Measurements from ENCODE around the gene CNOT4.

Gene CNOT4

DNA sequence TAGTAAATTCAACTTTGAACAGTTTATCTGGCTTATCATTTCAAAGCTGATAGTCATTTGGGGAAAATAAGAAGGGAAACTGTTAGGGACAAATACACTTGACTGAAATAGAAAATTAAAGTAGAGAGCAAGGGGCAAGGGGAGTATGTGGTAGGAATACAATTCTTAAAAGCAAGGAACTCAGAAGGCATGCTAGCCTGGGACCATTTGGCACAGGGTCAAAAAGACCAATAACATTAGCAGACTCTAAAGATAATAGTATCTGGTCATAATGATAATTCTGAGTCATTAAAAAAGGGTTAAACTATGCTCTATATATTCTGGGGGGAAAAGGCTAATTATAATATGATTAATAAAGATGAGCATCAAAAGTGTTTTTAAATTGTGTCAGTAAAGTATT lies 112.2 kb downstream of the CNOT4 start:
- DNase-seq (ENCODE audit: low read depth in 2 of 2) = no peak

DNA sequence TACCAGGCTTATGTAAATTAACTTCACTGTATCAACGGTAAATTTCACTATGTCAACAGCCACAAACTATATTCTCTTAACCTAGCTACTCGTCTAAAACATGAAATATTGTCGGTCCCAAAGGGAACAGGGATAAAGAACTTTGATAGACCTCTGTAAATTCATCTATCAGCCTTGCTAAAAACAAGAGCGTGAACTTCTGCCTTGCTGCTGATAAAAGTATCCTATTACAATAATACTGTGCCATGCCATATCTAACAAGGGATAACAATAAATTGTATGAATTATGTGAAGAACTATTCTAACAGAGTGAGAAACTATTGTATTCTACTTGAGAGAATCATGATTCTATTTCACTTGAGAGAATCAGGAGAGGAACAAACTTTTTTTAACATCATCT lies 117.2 kb downstream of the CNOT4 start:
- DNase-seq (ENCODE audit: low read depth in 2 of 2) = no peak

DNA sequence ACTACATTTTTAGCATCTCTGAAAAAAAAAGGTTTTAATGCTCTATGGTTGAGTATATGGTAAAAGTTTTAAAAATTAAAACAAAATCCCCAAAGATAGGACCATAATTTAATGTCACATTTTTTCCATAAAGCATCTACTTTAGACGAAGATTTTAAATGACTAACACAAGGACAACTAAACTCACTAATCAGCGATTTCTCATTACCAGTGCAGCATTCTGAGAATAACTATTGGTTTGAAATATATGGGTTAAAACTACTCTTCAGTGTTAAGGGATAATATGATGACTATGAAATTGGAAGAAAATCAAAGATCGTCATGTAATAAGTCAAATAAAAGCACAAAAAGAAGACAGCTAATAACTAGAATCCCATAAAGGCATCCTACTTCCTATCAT lies 118.4 kb downstream of the CNOT4 start:
- DNase-seq (ENCODE audit: low read depth in 2 of 2) = no peak

DNA sequence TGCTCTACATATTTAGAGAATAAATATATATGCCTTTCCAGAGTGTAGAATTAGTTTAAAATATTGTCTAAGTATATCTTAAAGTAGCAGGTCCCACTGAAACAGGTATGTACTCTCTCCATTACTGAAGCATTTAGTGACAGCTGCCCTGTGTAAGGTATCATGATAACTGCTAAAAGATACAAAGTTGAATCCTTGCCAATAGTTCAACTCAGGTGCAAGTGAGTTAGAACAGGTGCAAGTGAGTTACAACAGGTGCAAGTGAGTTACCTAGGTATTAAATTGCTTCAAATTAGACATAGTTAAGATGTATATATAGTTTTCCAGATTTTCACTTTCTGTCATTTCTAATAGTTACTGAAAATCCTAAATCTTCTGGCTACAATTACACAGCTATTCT lies 119.1 kb downstream of the CNOT4 start:
- DNase-seq (ENCODE audit: low read depth in 2 of 2) = no peak

DNA sequence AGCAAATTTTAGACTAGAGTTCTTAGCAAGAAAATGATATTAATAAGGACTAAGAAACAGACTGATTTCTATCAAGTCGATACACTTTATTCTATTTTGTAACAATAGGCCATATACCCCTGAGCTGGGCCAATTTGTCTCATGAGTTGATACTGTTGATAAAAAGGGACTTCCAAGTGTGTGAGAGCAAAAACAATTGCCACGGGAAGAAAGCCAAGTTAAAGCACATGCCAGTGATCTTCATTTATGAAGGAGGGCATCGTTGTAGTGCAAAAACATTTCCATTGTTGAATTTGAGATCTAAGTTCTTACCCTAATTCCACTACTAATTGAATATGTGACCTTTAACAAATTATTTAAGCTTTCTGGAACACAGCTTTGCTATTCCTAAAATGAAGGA lies 119.9 kb downstream of the CNOT4 start:
- DNase-seq (ENCODE audit: low read depth in 2 of 2) = no peak

DNA sequence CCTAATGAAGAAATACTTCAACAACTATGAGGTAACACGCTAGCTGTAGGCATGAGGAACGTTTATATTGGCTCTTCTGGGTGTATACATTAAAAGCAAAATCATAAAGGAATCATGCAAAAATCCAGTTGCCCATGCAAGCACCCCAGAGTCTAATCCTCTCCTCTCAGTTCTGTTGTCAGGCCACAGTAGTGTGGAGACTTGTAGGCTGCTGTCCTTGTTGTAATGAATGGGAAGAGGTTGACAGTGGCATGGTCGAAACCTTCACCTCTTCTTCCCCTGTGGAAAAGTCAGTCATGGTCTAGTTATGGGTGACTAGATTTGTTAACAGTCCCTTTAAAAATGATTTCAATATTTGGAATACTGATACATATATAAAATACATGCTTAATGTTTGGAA lies 121.3 kb downstream of the CNOT4 start:
- no peak for DNase-seq (ENCODE audit: low read depth in 2 of 2)

DNA sequence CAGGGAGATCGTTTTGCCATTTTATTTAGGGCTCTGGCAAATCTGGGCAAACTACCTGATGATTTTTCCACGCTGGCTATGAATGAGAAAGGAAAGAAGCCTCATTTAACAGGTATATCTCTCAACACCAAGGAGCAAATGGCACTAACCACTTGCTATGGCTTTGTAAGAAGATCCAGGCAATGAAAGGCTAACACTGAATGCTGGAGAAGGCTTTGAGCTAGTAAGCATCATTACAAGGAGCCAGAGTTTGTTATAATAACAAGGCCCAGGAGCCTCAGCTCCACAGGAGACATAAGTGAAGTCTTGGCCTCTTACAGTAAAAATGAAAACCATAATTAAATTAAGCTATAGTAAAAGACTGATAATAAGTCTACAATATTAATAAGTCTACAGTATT lies 123.1 kb downstream of the CNOT4 start:
- DNase-seq (ENCODE audit: low read depth in 2 of 2) = no peak

DNA sequence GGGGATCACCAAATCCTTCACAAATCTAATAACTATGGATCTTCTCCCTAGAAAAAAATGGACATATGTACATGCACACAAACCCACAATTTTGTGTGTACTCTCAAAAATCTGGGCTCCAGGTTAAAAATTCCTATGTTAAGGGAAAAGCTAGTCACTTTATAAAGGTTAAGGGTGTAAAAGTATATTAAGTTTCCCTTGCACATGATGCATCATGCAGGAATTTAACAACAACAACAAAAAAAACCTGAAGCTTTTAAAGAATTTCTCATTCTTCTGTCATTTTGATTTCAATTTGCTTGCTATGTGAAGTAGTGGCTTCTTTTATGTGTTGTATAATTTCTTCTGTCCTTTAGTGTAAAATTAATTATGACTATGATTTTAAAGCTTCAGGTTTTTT lies 123.7 kb downstream of the CNOT4 start:
- DNase-seq (ENCODE audit: low read depth in 2 of 2) = no peak

DNA sequence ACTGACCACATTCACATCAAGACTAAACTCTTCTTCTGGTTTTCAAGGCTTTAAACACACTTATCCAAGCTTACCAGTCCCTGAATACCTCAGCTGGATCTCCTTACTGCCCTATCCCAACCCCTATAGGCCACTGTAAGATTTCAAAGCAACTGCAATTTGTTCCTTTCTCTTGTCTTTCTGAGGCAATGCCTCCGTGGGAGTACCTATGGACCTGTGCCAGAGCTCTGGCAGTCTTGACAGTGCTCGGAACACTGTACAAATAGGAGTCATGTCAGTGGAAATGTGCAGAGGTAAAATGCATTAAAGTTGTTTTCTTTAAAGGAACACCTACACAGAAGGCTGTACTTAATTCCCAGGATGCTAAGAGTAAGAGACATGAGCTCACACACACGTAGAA lies 124.7 kb downstream of the CNOT4 start:
- DNase-seq (ENCODE audit: low read depth in 2 of 2) = no peak

DNA sequence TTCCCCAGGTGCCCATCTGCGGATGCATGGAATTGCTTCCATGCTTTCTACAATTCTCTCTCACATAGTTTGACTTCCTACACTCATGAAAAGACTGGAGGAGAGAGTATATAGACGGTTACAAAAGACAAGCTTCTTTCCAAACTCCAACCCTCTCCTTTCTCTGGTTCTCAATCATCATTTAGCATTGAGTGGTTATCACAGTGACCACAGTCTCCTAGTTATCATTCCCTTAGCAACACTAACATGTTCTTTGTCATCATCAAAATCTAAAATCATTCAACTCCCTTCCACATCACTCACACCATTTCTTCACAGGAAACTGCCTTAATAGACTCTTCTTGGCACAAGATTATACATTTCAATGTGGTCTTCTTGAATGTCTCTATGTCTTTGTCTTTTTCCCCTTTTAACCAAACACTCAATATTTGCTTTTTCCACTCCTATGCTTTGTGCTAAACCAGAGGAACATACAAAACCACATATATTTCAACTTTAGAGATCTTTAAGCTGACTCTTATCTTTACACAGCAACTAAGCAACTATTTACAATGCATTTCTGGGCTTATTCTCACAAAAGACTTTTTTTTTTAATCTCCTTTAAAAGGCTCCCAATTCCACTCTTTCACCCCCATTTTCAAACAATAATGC lies 126.3 kb downstream of the CNOT4 start:
- no peak for DNase-seq (ENCODE audit: low read depth in 2 of 2)

DNA sequence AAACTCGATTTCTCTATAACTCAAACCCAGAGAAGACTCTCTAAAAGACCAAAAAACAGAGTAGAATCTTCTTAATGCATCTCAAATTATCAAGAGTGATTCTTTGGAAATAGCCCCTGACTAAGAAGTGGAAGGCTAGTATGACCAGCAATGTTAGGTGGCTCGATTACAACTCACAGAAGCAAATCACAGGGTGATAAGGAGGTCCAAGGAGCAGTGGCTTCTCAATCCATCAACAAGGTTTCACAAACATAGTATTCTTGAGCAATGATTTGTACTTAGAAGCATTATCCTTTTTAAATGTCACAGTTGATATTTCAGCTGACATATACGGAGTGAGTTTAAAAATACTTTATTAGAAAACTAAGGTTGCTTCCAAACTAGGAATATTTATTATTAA lies 127.7 kb downstream of the CNOT4 start:
- DNase-seq (ENCODE audit: low read depth in 2 of 2) = no peak

DNA sequence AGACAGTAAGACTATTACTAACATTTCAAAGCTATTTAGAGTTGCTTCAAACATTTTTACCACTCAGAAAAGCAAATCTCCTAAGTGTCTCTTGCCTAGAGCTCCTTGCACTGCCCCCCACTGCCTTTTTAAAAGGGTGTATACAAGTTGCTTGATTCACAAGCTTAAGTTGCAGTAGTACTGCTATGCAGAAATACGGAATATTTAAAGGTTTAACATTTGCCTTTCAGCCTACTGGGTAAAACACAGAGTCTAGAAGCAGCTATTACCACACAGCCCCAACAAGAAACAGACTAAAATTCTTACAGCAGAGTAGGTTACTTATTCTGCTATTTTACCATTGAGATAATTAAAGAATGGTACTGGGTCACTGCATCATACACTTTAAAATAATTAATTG lies 128.5 kb downstream of the CNOT4 start:
- no peak for DNase-seq (ENCODE audit: low read depth in 2 of 2)

DNA sequence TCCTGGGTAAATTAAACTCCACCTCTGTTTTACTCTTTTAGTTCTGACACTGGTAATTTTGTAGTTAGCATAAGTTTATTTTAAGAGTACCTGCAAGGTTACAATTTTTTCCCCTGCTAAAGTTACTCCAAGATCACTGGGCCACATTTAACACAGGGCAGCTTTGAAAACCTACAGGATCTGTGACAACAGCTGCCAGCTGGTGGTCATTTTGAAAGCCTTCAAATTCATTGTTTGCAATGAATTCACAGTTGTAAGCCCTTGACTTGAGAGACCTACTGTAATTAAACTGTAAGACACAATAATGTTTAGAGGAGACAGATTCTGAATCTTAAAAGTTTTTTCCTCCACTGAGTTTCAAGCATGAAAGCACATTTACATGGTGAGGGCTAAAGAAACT lies 129.6 kb downstream of the CNOT4 start:
- no peak for DNase-seq (ENCODE audit: low read depth in 2 of 2)

DNA sequence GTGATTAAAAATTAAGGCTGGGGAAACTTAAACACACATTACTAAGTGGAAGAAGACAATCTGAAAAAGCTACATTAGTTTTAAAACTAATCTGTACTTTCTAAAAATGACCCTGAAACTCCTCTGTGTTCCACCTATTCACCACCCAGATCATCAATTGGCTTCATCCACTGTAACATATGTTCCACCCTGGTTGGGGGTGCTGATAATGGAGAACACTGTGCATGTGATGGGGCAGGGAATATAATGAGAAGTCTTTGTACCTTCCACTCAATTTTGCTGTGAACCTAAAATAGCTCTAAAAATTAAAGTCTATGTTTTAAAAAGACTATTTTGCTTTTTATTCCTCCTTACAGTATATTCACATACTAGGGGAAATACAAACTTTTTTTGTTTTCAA lies 132.7 kb downstream of the CNOT4 start:
- no peak for DNase-seq (ENCODE audit: low read depth in 2 of 2)

DNA sequence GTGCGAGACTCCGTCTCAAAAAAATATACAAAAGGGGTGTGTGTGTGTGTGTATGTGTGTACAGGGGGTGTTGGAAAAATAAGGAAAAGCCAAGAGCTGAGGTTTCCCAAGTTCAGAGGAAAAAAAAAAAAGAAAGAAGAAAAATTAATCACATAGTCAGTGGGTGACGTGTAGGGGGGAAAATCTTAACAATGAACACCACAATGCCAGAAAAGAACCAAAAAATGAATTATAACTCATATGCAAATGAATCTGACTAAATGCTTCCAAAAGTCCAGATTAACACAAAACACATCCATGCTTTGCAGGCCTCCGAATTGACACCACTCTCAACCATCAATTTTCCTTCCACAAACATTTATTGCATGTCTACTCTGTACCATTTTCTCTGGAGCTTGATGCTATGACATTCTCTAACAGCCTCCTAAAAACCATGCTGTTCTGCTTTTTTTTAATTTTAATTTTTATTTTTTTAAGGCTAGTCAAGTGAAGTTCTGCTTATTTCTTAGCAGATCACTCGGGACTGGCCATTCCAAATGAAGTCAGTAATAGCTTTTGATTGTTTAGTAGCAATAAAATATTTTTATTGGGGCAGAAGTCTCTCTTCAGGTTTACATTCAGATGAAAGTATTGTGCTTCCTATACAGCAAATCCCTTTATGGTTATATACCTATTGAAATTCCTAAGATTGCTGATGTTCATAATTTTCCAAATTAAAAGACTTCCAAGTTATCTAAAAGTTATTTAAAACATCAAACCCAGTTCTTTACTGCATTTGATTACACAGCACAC lies 133.8 kb downstream of the CNOT4 start:
- DNase-seq (ENCODE audit: low read depth in 2 of 2) = no peak

DNA sequence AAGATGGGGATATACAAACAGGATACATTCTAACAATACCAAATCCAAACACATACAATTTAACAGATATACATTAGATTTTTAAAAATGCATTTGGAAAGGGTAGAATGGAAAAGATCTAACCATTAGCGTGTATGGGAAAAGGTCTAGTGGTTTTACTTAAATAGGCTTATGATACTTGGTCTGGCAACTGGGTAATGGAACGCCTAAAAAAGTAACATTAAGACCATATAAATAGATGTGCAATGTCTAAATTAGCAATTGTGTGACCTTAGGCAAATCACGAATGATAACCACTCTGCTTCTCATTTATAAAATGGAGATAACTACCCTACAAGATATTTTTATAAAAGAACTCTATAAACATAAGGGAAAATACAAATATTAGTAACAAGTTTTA lies 135.2 kb downstream of the CNOT4 start:
- no peak for DNase-seq (ENCODE audit: low read depth in 2 of 2)

DNA sequence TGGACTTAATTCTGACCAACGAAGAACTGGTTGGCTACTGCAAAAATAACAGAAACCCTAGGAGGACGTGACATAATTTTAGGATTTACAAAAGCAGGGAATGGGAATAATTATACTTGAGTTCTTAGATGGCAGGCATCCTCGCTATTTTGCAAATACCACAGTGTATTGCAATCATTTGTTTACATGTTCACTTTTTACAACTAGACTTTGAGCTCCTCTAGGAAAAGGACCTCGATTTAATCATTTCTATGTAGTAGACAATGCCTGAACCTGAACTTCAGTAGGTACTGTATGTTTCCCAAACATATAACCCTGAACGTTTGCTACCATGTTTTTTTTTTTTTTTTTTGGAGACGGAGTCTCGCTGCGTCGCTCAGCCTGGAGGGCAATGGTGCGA lies 137.7 kb downstream of the CNOT4 start:
- no peak for DNase-seq (ENCODE audit: low read depth in 2 of 2)

DNA sequence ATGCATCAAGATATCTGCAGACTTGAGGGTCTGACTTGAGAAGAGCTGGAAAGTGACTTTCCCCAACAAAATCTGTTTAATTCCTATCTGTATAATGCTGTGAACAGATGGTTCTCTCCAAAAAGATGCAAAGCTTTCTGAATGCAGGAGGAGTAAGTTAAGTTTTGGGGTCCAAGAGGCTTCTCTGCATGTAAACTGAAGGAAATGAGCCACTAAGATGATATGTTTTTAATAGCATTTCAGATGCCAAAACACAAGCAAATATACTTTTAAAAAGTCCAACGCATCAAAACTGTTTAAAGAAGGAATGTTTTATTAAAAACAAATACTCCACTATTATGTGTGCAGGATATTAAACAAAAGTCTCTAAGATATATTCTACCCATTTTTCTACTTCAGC lies 139.2 kb downstream of the CNOT4 start:
- DNase-seq (ENCODE audit: low read depth in 2 of 2) = no peak

DNA sequence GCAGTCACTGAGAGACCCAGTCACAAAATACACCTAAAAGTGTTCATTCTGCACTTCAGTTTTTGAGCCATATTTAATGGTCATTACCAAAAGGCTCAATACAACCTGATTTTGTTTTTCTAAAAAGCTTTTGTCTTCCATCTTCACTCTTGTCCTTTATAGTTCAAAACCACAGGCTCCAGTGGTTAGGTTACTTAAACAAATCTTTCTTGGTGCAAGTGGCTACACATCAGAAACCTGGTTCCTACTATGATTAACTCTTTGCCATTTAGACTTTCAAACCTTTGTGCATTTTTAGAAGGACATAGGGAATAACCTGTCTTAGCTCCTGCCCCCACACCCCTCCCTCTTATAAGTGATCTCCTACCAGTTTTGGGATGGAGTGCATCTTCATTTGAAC lies 140.5 kb downstream of the CNOT4 start:
- DNase-seq (ENCODE audit: low read depth in 2 of 2) = no peak

DNA sequence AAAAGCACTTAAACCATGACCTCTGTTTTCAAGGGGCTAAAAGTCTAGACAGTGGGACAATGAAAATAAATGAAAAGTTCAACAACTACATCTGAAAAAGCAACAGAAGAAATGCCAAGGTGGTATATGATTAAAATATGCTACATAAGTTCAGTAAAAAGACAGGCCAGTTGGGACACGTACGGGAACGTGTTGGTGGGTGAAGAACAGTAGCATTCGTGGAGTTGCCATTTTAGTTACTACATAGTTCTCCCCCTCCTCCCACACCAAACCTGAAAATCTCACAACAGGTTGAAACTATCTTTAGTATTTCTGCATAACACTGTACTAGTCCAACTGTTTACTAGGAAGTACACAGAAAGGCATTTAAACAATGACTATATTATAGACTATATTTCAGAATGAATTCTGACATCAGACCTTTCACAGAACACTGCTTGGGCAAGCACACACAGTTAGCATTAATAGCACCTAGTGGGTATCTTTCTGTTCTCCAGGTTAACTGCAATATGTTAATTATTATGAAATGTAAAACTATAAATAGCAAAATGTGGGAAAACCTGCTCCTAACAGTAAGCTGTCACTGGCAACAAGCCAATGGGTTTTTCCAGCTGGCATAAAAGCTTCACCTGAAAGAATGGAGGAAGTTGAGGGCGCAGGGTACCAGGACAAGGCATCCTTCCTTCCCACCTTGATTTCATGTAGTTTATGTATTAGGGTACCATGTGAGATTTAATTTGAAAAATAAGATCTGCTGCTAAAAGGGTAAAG lies 141.3 kb downstream of the CNOT4 start:
- no peak for DNase-seq (ENCODE audit: low read depth in 2 of 2)

DNA sequence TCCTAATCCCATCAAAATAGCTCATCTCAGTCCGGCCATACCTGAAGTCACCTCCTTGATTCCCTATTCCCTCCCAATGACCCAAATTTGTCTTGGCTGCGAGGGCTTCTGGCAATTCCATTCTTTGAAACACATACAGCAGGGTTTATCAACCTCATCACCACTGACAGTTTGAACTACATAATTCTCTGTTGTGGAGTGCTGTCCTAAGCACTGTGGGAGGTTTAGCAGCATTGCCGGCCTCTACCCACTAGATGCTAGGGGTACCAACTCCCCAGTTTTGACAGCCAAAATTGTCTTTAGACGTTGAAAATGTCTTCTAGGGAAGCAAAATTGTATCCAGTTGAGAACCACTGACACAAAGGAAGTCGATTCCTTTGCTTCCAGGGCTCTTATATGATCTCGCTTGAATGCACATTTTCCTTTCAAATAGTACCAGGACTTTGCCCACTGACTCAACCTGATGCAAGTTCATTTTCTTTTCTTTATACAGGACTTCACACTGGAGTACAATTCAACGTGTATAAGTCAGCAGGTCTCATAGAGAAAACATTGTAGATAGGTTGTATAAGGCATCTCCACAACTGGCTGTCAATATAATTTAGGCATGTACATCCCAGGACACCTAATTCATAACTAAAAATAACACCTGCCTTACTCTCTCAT lies 142.9 kb downstream of the CNOT4 start:
- no peak for DNase-seq (ENCODE audit: low read depth in 2 of 2)

DNA sequence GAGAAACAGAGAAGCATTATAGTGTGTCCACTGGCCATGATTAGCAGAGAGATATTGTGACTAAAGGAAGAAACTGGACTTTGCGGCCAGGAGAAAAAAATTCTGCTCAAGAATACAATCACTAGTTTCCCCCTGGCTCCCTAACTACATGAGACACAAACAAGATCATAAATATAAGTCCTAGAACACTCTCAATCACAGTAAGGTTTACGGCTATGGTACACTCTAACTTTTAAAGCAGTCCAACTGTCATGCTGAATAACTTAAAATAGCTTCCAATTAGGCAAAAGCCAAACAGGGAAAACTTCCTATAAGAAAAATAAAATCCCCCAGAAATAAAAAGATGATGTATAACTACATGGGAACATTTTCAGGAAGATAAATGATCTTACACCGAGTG lies 144.2 kb downstream of the CNOT4 start:
- DNase-seq (ENCODE audit: low read depth in 2 of 2) = no peak

Measured in stimulated activated CD8-positive, alpha-beta memory T cell treated with anti-CD3 and anti-CD28 coated beads, Interleukin-2, amount 100 ng/mL, for 48 hours (primary cell).